ENCODE results near the gene TMEM132C. TPM values are rescaled to one million over a fixed set of nuclear protein-coding genes. Genes with fewer than 3 reads are reported as not detected.

TMEM132C gene
- total and polyA plus RNA-seq, 2 of the 13 experiments (the other 11 are each of a cell fraction or from before 2014, with no cell fraction given), result not detected

DNA sequence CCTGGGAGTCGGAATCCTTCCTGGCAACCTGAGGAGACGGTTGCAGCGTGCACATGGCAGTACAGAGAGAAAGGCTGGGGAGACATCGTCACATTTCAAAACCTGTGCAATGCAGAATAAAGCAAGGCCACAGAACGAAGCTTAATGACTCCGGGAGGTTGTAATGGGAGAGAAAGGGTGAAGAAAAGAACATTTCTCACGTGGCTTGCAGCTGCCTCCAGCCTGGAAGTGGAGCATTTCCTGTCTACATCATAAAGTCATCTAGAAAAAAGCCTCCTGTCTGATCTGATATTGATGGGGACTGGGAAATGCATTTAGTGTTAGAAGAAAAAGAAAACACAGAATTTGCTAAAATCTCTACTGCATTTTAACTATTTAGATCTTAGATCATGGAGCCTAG is 209.3 kb downstream of the TMEM132C start:
- in situ Hi-C loops (cut with HindIII; ENCODE audit: extremely low pct_ligation_motif_present, low pct_unique_long_range_greater_than_20kb) (no loop called here), intact Hi-C loops (cut with micrococcal nuclease; ENCODE audit: unreplicated experiment) (no loop called here)

More for the DNA sequence above, 209.3 kb downstream of the TMEM132C start:
- TF ChIP-seq ZNF17 (CRISPR knock-in tag; IDR thresholded peaks at IDR 0.05) (no peak), ZBTB1 (CRISPR knock-in tag; IDR thresholded peaks at IDR 0.05; ENCODE audit: borderline replicate concordance) (no peak), HES4 (CRISPR knock-in tag; IDR thresholded peaks at IDR 0.05; ENCODE audit: borderline replicate concordance) (no peak), POLR2AphosphoS2 (IDR thresholded peaks at IDR 0.05; ENCODE audit: low read depth, low read length) (no peak), NBN (conservative IDR thresholded peaks at IDR 0.05) (no peak), GABPB1 (CRISPR knock-in tag; IDR thresholded peaks at IDR 0.05) (no peak), ZNF556 (CRISPR knock-in tag; IDR thresholded peaks at IDR 0.05; ENCODE audit: borderline replicate concordance) (no peak), ZNF644 (CRISPR knock-in tag; IDR thresholded peaks at IDR 0.05; ENCODE audit: low read depth) (no peak), JUNB (CRISPR knock-in tag; IDR thresholded peaks at IDR 0.05; ENCODE audit: borderline replicate concordance) (no peak), ZNF615 (CRISPR knock-in tag; IDR thresholded peaks at IDR 0.05; ENCODE audit: borderline replicate concordance) (no peak), HNF4G (IDR thresholded peaks at IDR 0.05; ENCODE audit: borderline replicate concordance, low read depth, low read length) (no peak), HNF4G (CRISPR knock-in tag; IDR thresholded peaks at IDR 0.05; ENCODE audit: borderline replicate concordance, low read depth) (no peak), ZBTB33 (CRISPR knock-in tag; IDR thresholded peaks at IDR 0.05) (no peak), NCOA5 (CRISPR knock-in tag; IDR thresholded peaks at IDR 0.05) (no peak), MBD4 (IDR thresholded peaks at IDR 0.05; ENCODE audit: borderline replicate concordance, low read length) (no peak), ZNF710 (CRISPR knock-in tag; IDR thresholded peaks at IDR 0.05; ENCODE audit: borderline replicate concordance) (no peak)
- TF ChIP-seq, protein P1, sequence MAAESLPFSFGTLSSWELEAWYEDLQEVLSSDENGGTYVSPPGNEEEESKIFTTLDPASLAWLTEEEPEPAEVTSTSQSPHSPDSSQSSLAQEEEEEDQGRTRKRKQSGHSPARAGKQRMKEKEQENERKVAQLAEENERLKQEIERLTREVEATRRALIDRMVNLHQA (CRISPR knock-in tag; IDR thresholded peaks at IDR 0.05), result no peak
- TF ChIP-seq, protein P2, sequence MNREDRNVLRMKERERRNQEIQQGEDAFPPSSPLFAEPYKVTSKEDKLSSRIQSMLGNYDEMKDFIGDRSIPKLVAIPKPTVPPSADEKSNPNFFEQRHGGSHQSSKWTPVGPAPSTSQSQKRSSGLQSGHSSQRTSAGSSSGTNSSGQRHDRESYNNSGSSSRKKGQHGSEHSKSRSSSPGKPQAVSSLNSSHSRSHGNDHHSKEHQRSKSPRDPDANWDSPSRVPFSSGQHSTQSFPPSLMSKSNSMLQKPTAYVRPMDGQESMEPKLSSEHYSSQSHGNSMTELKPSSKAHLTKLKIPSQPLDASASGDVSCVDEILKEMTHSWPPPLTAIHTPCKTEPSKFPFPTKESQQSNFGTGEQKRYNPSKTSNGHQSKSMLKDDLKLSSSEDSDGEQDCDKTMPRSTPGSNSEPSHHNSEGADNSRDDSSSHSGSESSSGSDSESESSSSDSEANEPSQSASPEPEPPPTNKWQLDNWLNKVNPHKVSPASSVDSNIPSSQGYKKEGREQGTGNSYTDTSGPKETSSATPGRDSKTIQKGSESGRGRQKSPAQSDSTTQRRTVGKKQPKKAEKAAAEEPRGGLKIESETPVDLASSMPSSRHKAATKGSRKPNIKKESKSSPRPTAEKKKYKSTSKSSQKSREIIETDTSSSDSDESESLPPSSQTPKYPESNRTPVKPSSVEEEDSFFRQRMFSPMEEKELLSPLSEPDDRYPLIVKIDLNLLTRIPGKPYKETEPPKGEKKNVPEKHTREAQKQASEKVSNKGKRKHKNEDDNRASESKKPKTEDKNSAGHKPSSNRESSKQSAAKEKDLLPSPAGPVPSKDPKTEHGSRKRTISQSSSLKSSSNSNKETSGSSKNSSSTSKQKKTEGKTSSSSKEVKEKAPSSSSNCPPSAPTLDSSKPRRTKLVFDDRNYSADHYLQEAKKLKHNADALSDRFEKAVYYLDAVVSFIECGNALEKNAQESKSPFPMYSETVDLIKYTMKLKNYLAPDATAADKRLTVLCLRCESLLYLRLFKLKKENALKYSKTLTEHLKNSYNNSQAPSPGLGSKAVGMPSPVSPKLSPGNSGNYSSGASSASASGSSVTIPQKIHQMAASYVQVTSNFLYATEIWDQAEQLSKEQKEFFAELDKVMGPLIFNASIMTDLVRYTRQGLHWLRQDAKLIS (CRISPR knock-in tag; IDR thresholded peaks at IDR 0.05), result no peak
- Histone ChIP-seq H3K4me3 (replicated peaks in 1 of 3; ENCODE audit: insufficient read depth in 1 of 3, low read depth in 2 of 3, low read length in 3 of 3) (no peak overlapping the region), H3K9me3 (ENCODE audit: low read length) (no peaks in the 10 kb centered on the region), H4K20me1 (ENCODE audit: insufficient read depth, low read length) (no peaks in the 10 kb centered on the region), H3K9ac (ENCODE audit: insufficient read depth, low read depth, low read length) (no peak overlapping the region), H3K79me2 (ENCODE audit: insufficient read depth, low read length) (no peaks in the 10 kb centered on the region), H3K4me1 (ENCODE audit: insufficient read depth, low read length) (no peaks in the 10 kb centered on the region), H3K27me3 (ENCODE audit: control insufficient read depth in 1 of 2, insufficient read depth in 2 of 2, low read length in 2 of 2) (peaks cover 0 to 8% of the 10 kb centered on the region in 2 experiments; a peak in 1 of 5 replicates), H2AFZ (ENCODE audit: low read length) (no peak overlapping the region), H3K27ac (ENCODE audit: extremely low read length, insufficient read depth, low read length) (no peak overlapping the region), H3K4me2 (ENCODE audit: low read depth, low read length) (no peak overlapping the region), H3K36me3 (replicated peaks in 1 of 2; ENCODE audit: control insufficient read depth in 1 of 2, insufficient read depth in 2 of 2, low read length in 2 of 2) (no peaks in the 10 kb centered on the region)
- DNase-seq (ENCODE audit: low spot score) (no peak), FAIRE-seq (no peak), ATAC-seq (no peak)
- ChIA-PET CTCF (ENCODE audit: low intra/inter-chr PET ratio, low total read pairs) (no interaction called here), POLR2A (no interaction called here)
- WGBS (ENCODE audit: low lambda C conversion rate), result 0% methylated on average over 6 of the region's 7 CpGs
- no TSS peak for BruUV-seq (replicated peaks)
